Left renal cortex interstitium (tissue), 4 donors: ENCODE data around the gene GPR39. TPM values are rescaled to one million over a fixed set of nuclear protein-coding genes. Genes with fewer than 3 reads are reported as not detected.
A peak's percentile ranks its signal among the peaks of the same experiment; 100 is the strongest.

ENCODE experiments used
- DNase-seq, 4 donors: peaks; one replicate each; pipeline ENCODE4 v3.0.0-alpha.2; 2013; ENCODE audit warnings: low read depth in 4 of 4, low spot score in 2 of 4, missing footprints in 1 of 4
- polyA plus RNA-seq, 4 donors: library from polyadenylated mRNA; unstranded; fragments of 120-200 nt; gene quantifications; one replicate each; pipeline ENCODE4 v1.2.1, GENCODE V29; 2013; ENCODE audit not compliant: insufficient read length in 4 of 4

GPR39 gene
- polyA plus RNA-seq, 4 donors = 3.0 to 4.6 (median 3.5) TPM

- no peak for DNase-seq
Observed at GRCh38 chr2:132549935-132550670, 133.5 kb downstream of the GPR39 start.

GRCh38 chr2:132550946-132551345 lies 134.3 kb downstream of the GPR39 start:
- no peak for DNase-seq

GRCh38 chr2:132557694-132558093 lies 141.1 kb downstream of the GPR39 start:
- DNase-seq = no peak

GRCh38 chr2:132559326-132559725 lies 142.7 kb downstream of the GPR39 start:
- no peak for DNase-seq

GRCh38 chr2:132559921-132560320 lies 143.3 kb downstream of the GPR39 start:
- DNase-seq = no peak

GRCh38 chr2:132560562-132560961 lies 144.0 kb downstream of the GPR39 start:
- no peak for DNase-seq

GRCh38 chr2:132562245-132562644 lies 145.6 kb downstream of the GPR39 start:
- no peak for DNase-seq

- peak in 2 of 4 donors; percentile 61 to 65 for DNase-seq
Observed at GRCh38 chr2:132564065-132564464, 147.5 kb downstream of the GPR39 start.

GRCh38 chr2:132566379-132566778 lies 149.8 kb downstream of the GPR39 start:
- DNase-seq = no peak

GRCh38 chr2:132567682-132568081 lies 151.1 kb downstream of the GPR39 start:
- no peak for DNase-seq

- DNase-seq = no peak
Observed at GRCh38 chr2:132568656-132569055, 152.1 kb downstream of the GPR39 start.

GRCh38 chr2:132573444-132574007 lies 156.9 kb downstream of the GPR39 start:
- no peak for DNase-seq

GRCh38 chr2:132577686-132578085 lies 161.1 kb downstream of the GPR39 start:
- no peak for DNase-seq

GRCh38 chr2:132581591-132581990 lies 165.0 kb downstream of the GPR39 start:
- no peak for DNase-seq

GRCh38 chr2:132581991-132582738 lies 165.6 kb downstream of the GPR39 start:
- no peak for DNase-seq

- DNase-seq = no peak
Observed at GRCh38 chr2:132583666-132584360, 167.2 kb downstream of the GPR39 start.

- DNase-seq = no peak
Observed at GRCh38 chr2:132584976-132585817, 168.6 kb downstream of the GPR39 start.

GRCh38 chr2:132586101-132586511 lies 169.5 kb downstream of the GPR39 start:
- DNase-seq = no peak

GRCh38 chr2:132586835-132587234 lies 170.2 kb downstream of the GPR39 start:
- no peak for DNase-seq

GRCh38 chr2:132588576-132588975 lies 172.0 kb downstream of the GPR39 start:
- no peak for DNase-seq
